PC-3 (cell line): ENCODE measurements around the gene PCDHGC4. TPM values are rescaled to one million over a fixed set of nuclear protein-coding genes. Genes with fewer than 3 reads are reported as not detected.
A peak's percentile ranks its signal among the peaks of the same experiment; 100 is the strongest.

Experiments used
- ATAC-seq: fragments of 200-7000 bp; cut with Tn5 transposase; 2 replicates; pipeline ENCODE4 v1.9.1; 2020; ENCODE audit warnings: mild to moderate bottlenecking, moderate library complexity
- BruUV-seq: library from RNA; stranded (reverse); fragments of 400-500 nt; replicated peaks from 2 replicates; lab custom pipeline; 2021; lab: Mats Ljungman, UMichigan
- CTCF ChIA-PET: fragments of 300-600 bp; sonication (Branson Sonifier 250); formaldehyde crosslinking; loops from one replicate; lab custom pipeline; 2022; ENCODE audit warnings: antibody characterized with exemption; lab: Charles Lee
- POLR2A ChIA-PET: fragments of 300-600 bp; sonication (Branson Sonifier 250); formaldehyde crosslinking; loops from one replicate; lab custom pipeline; 2022; ENCODE audit warnings: antibody characterized with exemption; ENCODE audit not compliant: unreplicated experiment; lab: Charles Lee
- DNase-seq: peaks from one replicate; pipeline ENCODE4 v3.0.0-alpha.2; 2015
- H2AFZ ChIP-seq: fragments of 300-600 bp; sonication (generic); 2 replicates; pipeline ENCODE4 v1.6.0; 2016; ENCODE audit warnings: antibody characterized with exemption, low read length
- H3F3A ChIP-seq: fragments of 300-600 bp; sonication (generic); one replicate; pipeline ENCODE4 v1.6.0; 2017; ENCODE audit warnings: antibody characterized with exemption, low read length, control low read depth, mild to moderate bottlenecking; ENCODE audit not compliant: unreplicated experiment
- H3K27ac ChIP-seq: fragments of 300-600 bp; sonication (generic); 2 replicates; pipeline ENCODE4 v1.5.1; 2016; ENCODE audit warnings: mild to moderate bottlenecking, low read length
- H3K27me3 ChIP-seq: fragments of 300-600 bp; sonication (generic); 2 replicates; pipeline ENCODE4 v1.6.1; 2016; ENCODE audit warnings: low read length, mixed read lengths
- H3K36me3 ChIP-seq: fragments of 300-600 bp; sonication (generic); 2 replicates; pipeline ENCODE4 v1.6.1; 2016; ENCODE audit warnings: low read depth, mixed run types, low read length, mixed read lengths
- H3K4me1 ChIP-seq: fragments of 300-600 bp; sonication (generic); 2 replicates; pipeline ENCODE4 v1.5.1; 2016; ENCODE audit warnings: low read length; ENCODE audit not compliant: insufficient read depth
- H3K4me2 ChIP-seq: fragments of 300-600 bp; sonication (generic); 2 replicates; pipeline ENCODE4 v1.6.0; 2016; ENCODE audit warnings: low read length
- H3K4me3 ChIP-seq: fragments of 300-600 bp; sonication (generic); 2 replicates; pipeline ENCODE4 v1.5.1; 2016; ENCODE audit warnings: mild to moderate bottlenecking, low read length, mixed read lengths
- H3K79me2 ChIP-seq: fragments of 300-600 bp; sonication (generic); 2 replicates; pipeline ENCODE4 v1.6.1; 2017; ENCODE audit warnings: low read length, mixed read lengths
- H3K9ac ChIP-seq: fragments of 300-600 bp; sonication (generic); 2 replicates; pipeline ENCODE4 v1.6.0; 2016; ENCODE audit warnings: mild to moderate bottlenecking, low read length
- H3K9me2 ChIP-seq: fragments of 300-600 bp; sonication (generic); replicated peaks from 2 replicates; pipeline ENCODE4 v1.6.1; 2016; ENCODE audit warnings: mixed run types, low read length, mixed read lengths
- H3K9me3 ChIP-seq: fragments of 300-600 bp; sonication (generic); 2 replicates; pipeline ENCODE4 v1.6.1; 2016; ENCODE audit warnings: low read length, mixed read lengths
- H4K20me1 ChIP-seq: fragments of 300-600 bp; sonication (generic); 2 replicates; pipeline ENCODE4 v1.6.1; 2016; ENCODE audit warnings: low read length, mixed read lengths
- EZH2 ChIP-seq: fragments of 300-600 bp; sonication (generic); IDR thresholded peaks from one replicate; pipeline ENCODE4 v1.6.1; 2017; ENCODE audit warnings: antibody characterized with exemption, mild to moderate bottlenecking, low read length; ENCODE audit not compliant: unreplicated experiment
- EZH2phosphoT487 ChIP-seq: fragments of 300-600 bp; sonication (generic); IDR thresholded peaks from 2 replicates; pipeline ENCODE4 v1.6.1; 2018; ENCODE audit warnings: mild to moderate bottlenecking, antibody characterized with exemption, low read length, borderline replicate concordance
- intact Hi-C: fragments of 100-400 bp; cut with micrococcal nuclease; formaldehyde crosslinking; loops from 2 replicates; pipeline ENCODE4 v1.9.0; 2023
- total RNA-seq: library from RNA; depleted of rRNA; stranded (reverse); fragments of >200 nt; gene quantifications from 2 replicates; pipeline ENCODE4 v1.2.3, GENCODE V29; 2014
- TF ChIP-seq, protein P1 (sequence below): fragments of 300-600 bp; sonication (generic); conservative IDR thresholded peaks from 2 replicates; pipeline ENCODE4 v1.5.1; 2017; ENCODE audit warnings: antibody characterized with exemption, low read depth, mild to moderate bottlenecking, low read length

PCDHGC4 gene
- total RNA-seq, 1 experiment from 2014 or later = 0.58 TPM

DNA sequence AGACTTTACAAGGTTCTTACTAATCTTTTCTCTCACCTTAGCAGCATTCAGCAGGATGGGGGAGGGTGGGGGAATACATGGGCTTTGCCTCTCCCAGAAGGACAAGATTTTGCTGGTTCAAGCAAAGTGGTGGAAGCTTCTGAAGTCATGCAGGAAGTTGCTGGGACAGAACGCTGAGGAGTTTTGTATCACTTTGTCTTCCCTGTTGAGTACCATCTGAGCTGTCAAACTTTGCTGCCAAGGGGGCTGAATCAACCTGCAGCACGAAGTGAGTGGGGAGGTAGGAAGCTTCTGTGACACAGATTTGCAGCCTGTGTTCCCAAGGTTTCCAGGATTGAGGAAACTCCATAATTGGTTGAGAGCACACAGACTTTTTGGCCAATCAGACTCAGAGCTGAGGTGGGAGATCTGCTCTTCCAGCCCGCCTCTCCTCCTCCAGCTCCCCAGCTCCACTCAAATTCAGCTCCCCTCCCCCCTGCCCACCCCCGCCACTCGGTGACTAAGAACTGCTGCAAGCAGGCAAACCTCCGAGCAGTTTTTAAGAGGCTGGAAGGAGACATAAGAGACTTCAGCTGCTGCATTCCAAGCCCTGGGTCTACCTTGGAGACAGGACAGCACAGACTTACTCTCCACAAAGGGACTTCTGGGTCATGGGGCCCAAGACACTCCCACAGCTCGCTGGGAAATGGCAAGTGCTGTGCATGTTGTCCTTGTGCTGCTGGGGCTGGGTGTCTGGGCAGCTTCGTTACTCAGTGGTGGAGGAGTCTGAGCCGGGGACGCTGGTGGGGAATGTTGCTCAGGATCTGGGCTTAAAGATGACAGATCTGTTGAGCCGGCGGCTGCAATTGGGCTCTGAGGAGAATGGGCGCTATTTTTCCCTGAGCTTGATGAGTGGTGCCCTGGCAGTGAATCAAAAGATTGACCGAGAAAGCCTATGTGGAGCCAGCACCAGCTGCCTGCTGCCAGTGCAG is 4.0 kb downstream of the PCDHGC4 start, which contains the start of gene PCDHGC5:
Gene PCDHGC5, plus strand, starts transcription at position 491 of the 971 bp plus-strand sequence. Its CDS starts 160 bp downstream, at position 651.
- DNase-seq (peak; percentile 71), ATAC-seq (peak; percentile 84)
- intact Hi-C loops = loop anchor here (2.0 kb wide), 1 partner anchor 32 kb away; no protein-coding TSS in a partner anchor
- no peaks in the 10 kb centered on the region for H3K79me2 ChIP-seq
- no peaks in the 10 kb centered on the region for H3K9me2 ChIP-seq
- BruUV-seq = no TSS peak
- ChIA-PET CTCF (no interaction called here), POLR2A (no interaction called here)
- H3K36me3 ChIP-seq = no peaks in the 10 kb centered on the region
- no peaks in the 10 kb centered on the region for H3K27me3 ChIP-seq
- no peaks in the 10 kb centered on the region for H3K9me3 ChIP-seq
- no peaks in the 10 kb centered on the region for H4K20me1 ChIP-seq
- H3K27ac ChIP-seq = peak within 1 kb of the TSS; percentile 66
- peak within 1 kb of the TSS; percentile 42; the same call in 1 of the 2 replicates for H3K4me3 ChIP-seq
- H2AFZ ChIP-seq = no peak within 1 kb of the TSS
- TF ChIP-seq EZH2 (no peak), EZH2phosphoT487 (no peak)
- TF ChIP-seq, protein P1, sequence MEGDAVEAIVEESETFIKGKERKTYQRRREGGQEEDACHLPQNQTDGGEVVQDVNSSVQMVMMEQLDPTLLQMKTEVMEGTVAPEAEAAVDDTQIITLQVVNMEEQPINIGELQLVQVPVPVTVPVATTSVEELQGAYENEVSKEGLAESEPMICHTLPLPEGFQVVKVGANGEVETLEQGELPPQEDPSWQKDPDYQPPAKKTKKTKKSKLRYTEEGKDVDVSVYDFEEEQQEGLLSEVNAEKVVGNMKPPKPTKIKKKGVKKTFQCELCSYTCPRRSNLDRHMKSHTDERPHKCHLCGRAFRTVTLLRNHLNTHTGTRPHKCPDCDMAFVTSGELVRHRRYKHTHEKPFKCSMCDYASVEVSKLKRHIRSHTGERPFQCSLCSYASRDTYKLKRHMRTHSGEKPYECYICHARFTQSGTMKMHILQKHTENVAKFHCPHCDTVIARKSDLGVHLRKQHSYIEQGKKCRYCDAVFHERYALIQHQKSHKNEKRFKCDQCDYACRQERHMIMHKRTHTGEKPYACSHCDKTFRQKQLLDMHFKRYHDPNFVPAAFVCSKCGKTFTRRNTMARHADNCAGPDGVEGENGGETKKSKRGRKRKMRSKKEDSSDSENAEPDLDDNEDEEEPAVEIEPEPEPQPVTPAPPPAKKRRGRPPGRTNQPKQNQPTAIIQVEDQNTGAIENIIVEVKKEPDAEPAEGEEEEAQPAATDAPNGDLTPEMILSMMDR = no peak
- H3K4me2 ChIP-seq = peak within 1 kb of the TSS; percentile 78
- no peaks in the 10 kb centered on the region for H3F3A ChIP-seq
- H3K4me1 ChIP-seq = peaks cover 15% of the 10 kb centered on the region; the same call in 1 of the 2 replicates
- no peak within 1 kb of the TSS for H3K9ac ChIP-seq

DNA sequence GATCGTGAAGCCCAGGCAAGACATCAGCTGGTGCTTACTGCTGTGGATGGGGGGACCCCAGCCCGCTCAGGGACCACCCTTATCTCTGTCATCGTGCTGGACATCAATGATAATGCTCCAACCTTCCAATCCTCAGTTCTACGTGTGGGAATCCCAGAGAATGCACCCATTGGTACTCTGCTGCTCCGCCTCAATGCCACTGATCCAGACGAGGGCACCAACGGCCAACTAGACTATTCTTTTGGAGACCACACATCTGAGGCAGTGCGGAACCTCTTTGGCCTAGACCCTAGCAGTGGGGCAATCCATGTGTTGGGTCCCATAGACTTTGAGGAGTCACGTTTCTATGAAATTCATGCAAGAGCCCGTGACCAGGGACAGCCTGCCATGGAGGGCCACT is 5.0 kb downstream of the PCDHGC4 start:
- ChIA-PET POLR2A (no interaction called here), CTCF (no interaction called here)
- H3K27ac ChIP-seq = no peak overlapping the region
- H3K4me2 ChIP-seq = peak overlapping the region; percentile 78; the same call in 1 of the 2 replicates
- intact Hi-C loops = loop anchor here (2.0 kb wide), 1 partner anchor 31 kb away; no protein-coding TSS in a partner anchor
- no peaks in the 10 kb centered on the region for H3K27me3 ChIP-seq
- ATAC-seq (no peak), DNase-seq (no peak)
- H3K4me1 ChIP-seq = peaks cover 15% of the 10 kb centered on the region; the same call in 1 of the 2 replicates
- BruUV-seq = no TSS peak
- no peaks in the 10 kb centered on the region for H3F3A ChIP-seq
- no peaks in the 10 kb centered on the region for H3K79me2 ChIP-seq
- no peaks in the 10 kb centered on the region for H3K9me3 ChIP-seq
- no peak overlapping the region for H2AFZ ChIP-seq
- H3K4me3 ChIP-seq = no peak overlapping the region
- no peaks in the 10 kb centered on the region for H3K36me3 ChIP-seq
- no peaks in the 10 kb centered on the region for H3K9me2 ChIP-seq
- no peaks in the 10 kb centered on the region for H4K20me1 ChIP-seq
- TF ChIP-seq, protein P1 = no peak
- H3K9ac ChIP-seq = no peak overlapping the region
